Stimulated activated CD4-positive, alpha-beta T cell treated with anti-CD3 and anti-CD28 coated beads, Interleukin-15, amount 100 ng/mL, for 24 hours (primary cell): ENCODE results near the gene GATC.

Experiments used
- DNase-seq: peaks from one replicate; pipeline ENCODE4 v3.0.0-alpha.2; 2020

Gene GATC

DNA sequence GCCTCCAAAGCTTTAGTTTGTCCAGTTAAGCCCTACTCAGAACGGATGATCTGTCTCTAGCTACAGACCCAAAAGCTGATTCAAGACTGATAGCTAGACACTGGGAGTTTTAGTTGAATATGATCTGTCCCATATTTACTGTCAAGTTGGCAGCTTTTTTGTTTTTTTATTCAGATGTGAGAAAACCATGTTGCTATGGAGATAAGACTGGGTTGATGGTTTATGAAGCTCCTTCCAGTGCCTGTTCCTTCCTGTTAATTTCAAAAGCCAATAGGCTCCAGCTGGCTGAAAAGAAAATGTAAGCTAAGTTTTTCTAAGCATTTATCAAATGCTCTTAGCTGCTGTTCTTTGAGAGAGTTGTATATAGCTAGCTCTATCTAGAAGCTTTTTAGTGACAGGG is 54.3 kb downstream of the GATC start:
- no peak for DNase-seq

DNA sequence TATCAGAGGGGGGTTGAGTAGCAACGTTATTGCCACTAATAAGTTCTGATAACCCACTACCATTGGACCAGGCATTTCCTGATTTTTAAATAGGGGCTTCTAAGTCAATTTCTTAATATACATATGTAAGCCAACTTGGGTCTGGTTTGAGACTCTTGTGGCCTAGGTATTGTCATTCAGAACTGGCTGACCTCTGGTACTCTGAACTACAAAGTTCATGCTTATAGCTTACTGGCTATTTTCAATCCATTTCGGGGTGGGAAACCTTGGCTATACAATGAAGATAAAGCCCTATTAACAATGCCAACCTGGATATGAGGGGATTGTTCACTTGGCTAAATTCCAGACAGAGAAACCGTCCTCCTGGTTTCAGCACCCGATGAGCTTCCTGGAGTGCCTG is 58.3 kb downstream of the GATC start:
- DNase-seq = no peak

DNA sequence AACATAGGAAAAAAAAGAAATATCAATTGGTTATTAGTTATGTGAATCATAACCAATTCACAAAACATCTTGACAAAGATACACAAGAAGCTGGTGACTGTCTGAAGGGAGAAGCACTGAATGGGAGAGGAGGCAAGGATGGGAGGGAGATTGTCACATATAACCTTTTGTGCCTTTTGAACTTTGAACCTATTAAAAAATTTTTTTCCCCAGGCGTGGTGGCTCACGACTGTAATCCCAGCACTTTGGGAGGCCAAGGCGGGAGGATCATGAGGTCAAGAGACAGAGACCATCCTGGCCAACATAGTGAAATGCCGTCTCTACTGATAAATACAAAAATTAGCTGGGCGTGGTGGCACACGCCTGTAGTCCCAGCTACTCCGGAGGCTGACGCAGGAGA is 62.3 kb downstream of the GATC start:
- DNase-seq = no peak
